GM21381 (cell line): Measurements from ENCODE around the gene TRAPPC5.

Source experiments
- ATAC-seq: cut with Tn5 transposase; IDR thresholded peaks from one replicate; pipeline ENCODE4 v1.9.1; 2021; ENCODE audit warnings: mild to moderate bottlenecking, moderate library complexity; ENCODE audit not compliant: unreplicated experiment

TRAPPC5 gene

GRCh38 chr19:7645656-7646425 lies 34.8 kb upstream of the TRAPPC5 start:
- no peak for ATAC-seq

- no peak for ATAC-seq
Observed at GRCh38 chr19:7646426-7646700, 34.3 kb upstream of the TRAPPC5 start.

- ATAC-seq: no peak
Observed at GRCh38 chr19:7647156-7647555, 33.5 kb upstream of the TRAPPC5 start.

GRCh38 chr19:7648265-7649014 lies 32.2 kb upstream of the TRAPPC5 start:
- no peak for ATAC-seq

GRCh38 chr19:7650148-7650547 lies 30.5 kb upstream of the TRAPPC5 start:
- no peak for ATAC-seq

- no peak for ATAC-seq
Observed at GRCh38 chr19:7652061-7652641, 28.5 kb upstream of the TRAPPC5 start.

GRCh38 chr19:7654401-7654800 lies 26.2 kb upstream of the TRAPPC5 start:
- ATAC-seq: no peak

- no peak for ATAC-seq
Observed at GRCh38 chr19:7655581-7655980, 25.1 kb upstream of the TRAPPC5 start.

- ATAC-seq: no peak
Observed at GRCh38 chr19:7657131-7657751, 23.4 kb upstream of the TRAPPC5 start.

- ATAC-seq: no peak
Observed at GRCh38 chr19:7658219-7658686, 22.4 kb upstream of the TRAPPC5 start.

- no peak for ATAC-seq
Observed at GRCh38 chr19:7661744-7662538, 18.7 kb upstream of the TRAPPC5 start.

GRCh38 chr19:7662657-7663056 lies 18.0 kb upstream of the TRAPPC5 start:
- ATAC-seq: no peak

- no peak for ATAC-seq
Observed at GRCh38 chr19:7663706-7664105, 16.9 kb upstream of the TRAPPC5 start.

GRCh38 chr19:7665076-7665475 lies 15.6 kb upstream of the TRAPPC5 start:
- no peak for ATAC-seq

- ATAC-seq: no peak
Observed at GRCh38 chr19:7668842-7669241, 11.8 kb upstream of the TRAPPC5 start, which contains the start of gene RETN. TSS of gene RETN (plus strand) at chr19:7669049. CDS start at chr19:7669327, 278 bp downstream.

- ATAC-seq: no peak
Observed at GRCh38 chr19:7669641-7670040, 11.0 kb upstream of the TRAPPC5 start.

- ATAC-seq: no peak
Observed at GRCh38 chr19:7670150-7670783, 10.4 kb upstream of the TRAPPC5 start.

- no peak for ATAC-seq
Observed at GRCh38 chr19:7670790-7671189, 9.8 kb upstream of the TRAPPC5 start.

- no peak for ATAC-seq
Observed at GRCh38 chr19:7672522-7672921, 8.1 kb upstream of the TRAPPC5 start.
